K562 (cell line): ENCODE measurements around the gene LINS1. TPM values are rescaled to one million over a fixed set of nuclear protein-coding genes. Genes with fewer than 3 reads are reported as not detected.

Experiments
- ATAC-seq: fragments of 200-7000 bp; cut with Tn5 transposase; 3 replicates; pipeline ENCODE4 v1.9.1; 2020; ENCODE audit warnings: moderate library complexity
- BruUV-seq: library from RNA; stranded (reverse); fragments of 400-500 nt; replicated peaks from 2 replicates; lab custom pipeline; 2021; lab: Mats Ljungman, UMichigan
- CTCF ChIA-PET: fragments of 300-600 bp; formaldehyde crosslinking; extraction: SDS; loops from one replicate; lab custom pipeline; 2021; ENCODE audit warnings: low intra/inter-chr PET ratio; lab: Yijun Ruan, JAX
- POLR2A ChIA-PET: fragments of 300-600, 350-650 bp; sonication (Branson Sonifier 250); formaldehyde crosslinking; extraction: SDS; loops from one replicate; lab custom pipeline; 2021; ENCODE audit warnings: antibody characterized with exemption, inconsistent platforms; lab: Yijun Ruan, JAX
- DNase-seq, 4 experiments: peaks; one replicate each; pipeline versions ENCODE4 v3.0.0 to v3.0.0-alpha.2; 2011 to 2018; ENCODE audit warnings: low spot score in 3 of 4, mixed read lengths in 3 of 4; ENCODE audit errors: extremely low read depth in 1 of 4
- FAIRE-seq: peaks from 2 replicates; lab custom pipeline; 2011; peaks lifted over from hg19 to GRCh38; lab: Jason Lieb, UNC
- H2AFZ ChIP-seq: 2 replicates; pipeline ENCODE4 v1.6.0; 2011; ENCODE audit warnings: low read depth, low read length, control low read depth, inconsistent platforms
- H3K27ac ChIP-seq: fragments of 200-600 bp; 3 replicates; pipeline ENCODE4 v1.8.0; 2011; ENCODE audit warnings: low read depth, mild to moderate bottlenecking, control low read depth, inconsistent platforms, low read length, moderate library complexity, mixed read lengths; ENCODE audit errors: extremely low read depth
- H3K27me3 ChIP-seq, 2 experiments: fragments of 300-600 bp in 1 of 2; 2 replicates in 1 of 2; 3 replicates in 1 of 2; pipeline versions ENCODE4 v1.6.0 to v1.8.0; 2011; ENCODE audit warnings: inconsistent platforms in 2 of 2, low read length in 2 of 2, mild to moderate bottlenecking in 1 of 2, mixed read lengths in 1 of 2, moderate library complexity in 1 of 2; ENCODE audit not compliant: control insufficient read depth in 2 of 2, insufficient read depth in 2 of 2
- H3K36me3 ChIP-seq: fragments of 300-600 bp; 3 replicates; pipeline ENCODE4 v1.8.0; 2011; ENCODE audit warnings: mild to moderate bottlenecking, low read length, inconsistent platforms; ENCODE audit not compliant: control insufficient read depth, insufficient read depth
- H3K4me1 ChIP-seq, 2 experiments: fragments of 200-600 bp in 1 of 2; replicated peaks in 1 of 2; 2 replicates in 1 of 2; 3 replicates in 1 of 2; pipeline versions ENCODE4 v1.5.1 to v1.8.0; 2011; ENCODE audit warnings: inconsistent platforms in 2 of 2, low read length in 2 of 2, mild to moderate bottlenecking in 1 of 2, mixed read lengths in 1 of 2, moderate library complexity in 1 of 2; ENCODE audit not compliant: control insufficient read depth in 2 of 2, insufficient read depth in 2 of 2
- H3K4me2 ChIP-seq: 2 replicates; pipeline ENCODE4 v1.6.1; 2011; ENCODE audit warnings: low read length, control low read depth, inconsistent platforms, mixed read lengths; ENCODE audit not compliant: insufficient read depth
- H3K4me3 ChIP-seq: fragments of 200-600 bp; sonication (generic), shearing (Covaris generic); 2 replicates; pipeline ENCODE4 v1.5.1; 2016; ENCODE audit warnings: control low read depth, inconsistent platforms
- H3K79me2 ChIP-seq: fragments of 200-600 bp; 3 replicates; pipeline ENCODE4 v1.8.0; 2011; ENCODE audit warnings: low read length, inconsistent platforms; ENCODE audit not compliant: control insufficient read depth, insufficient read depth
- H3K9ac ChIP-seq, 2 experiments: 2 replicates each; pipeline versions ENCODE4 v1.6.0 to v1.6.1; 2011; ENCODE audit warnings: low read depth in 2 of 2, low read length in 2 of 2, control low read depth in 1 of 2, inconsistent platforms in 1 of 2, mild to moderate bottlenecking in 1 of 2, mixed read lengths in 1 of 2; ENCODE audit not compliant: insufficient read depth in 1 of 2
- H3K9me1 ChIP-seq: one replicate; pipeline ENCODE4 v1.6.0; 2011; ENCODE audit warnings: inconsistent platforms, mild to moderate bottlenecking, low read length, moderate library complexity; ENCODE audit not compliant: control insufficient read depth, insufficient read depth
- H3K9me3 ChIP-seq: replicated peaks from 2 replicates; pipeline ENCODE4 v1.5.1; 2011; ENCODE audit warnings: low read depth, low read length, inconsistent platforms; ENCODE audit not compliant: control insufficient read depth, insufficient read depth
- H4K20me1 ChIP-seq: replicated peaks from 2 replicates; pipeline ENCODE4 v1.6.1; 2011; ENCODE audit warnings: low read length, inconsistent platforms, mixed read lengths; ENCODE audit not compliant: control insufficient read depth, insufficient read depth
- CBX3 ChIP-seq, 2 experiments: IDR thresholded peaks; 1 replicate in 1 of 2; 2 replicates in 1 of 2; pipeline ENCODE4 v1.6.1; 2012; ENCODE audit warnings: inconsistent platforms in 2 of 2, low read length in 2 of 2, borderline replicate concordance in 1 of 2, control low read depth in 1 of 2
- CCAR2 ChIP-seq: fragments of 200-400 bp; formaldehyde crosslinking; IDR thresholded peaks from 2 replicates; pipeline ENCODE4 v1.6.1; 2017; ENCODE audit warnings: mild to moderate bottlenecking, low read depth, low read length
- CEBPB ChIP-seq: fragments of 450-650 bp; IDR thresholded peaks from 2 replicates; pipeline ENCODE4 v1.6.1; 2016; ENCODE audit warnings: missing genetic modification characterization, missing compliant biosample characterization
- HOXB6 ChIP-seq: fragments of 250-450 bp; sonication (Bioruptor Pico); IDR thresholded peaks from 2 replicates; pipeline ENCODE4 v1.5.1; 2022; ENCODE audit warnings: mild to moderate bottlenecking, borderline replicate concordance
- KAT7 ChIP-seq: sonication (generic); formaldehyde crosslinking; IDR thresholded peaks from 2 replicates; pipeline ENCODE4 v1.8.0; 2022; ENCODE audit warnings: missing genetic modification reagents, mild to moderate bottlenecking, borderline replicate concordance
- MYNN ChIP-seq, 2 experiments: sonication (generic); formaldehyde crosslinking in 1 of 2; IDR thresholded peaks; 2 replicates each; pipeline versions ENCODE4 v1.5.0 to v1.6.1; 2016 to 2020; ENCODE audit warnings: antibody characterized with exemption in 1 of 2, missing genetic modification reagents in 1 of 2
- POLR2AphosphoS2 ChIP-seq: IDR thresholded peaks from 2 replicates; pipeline ENCODE4 v1.6.1; 2012; ENCODE audit warnings: low read length, improper control_type of control experiment
- SMARCA4 ChIP-seq: fragments of 450-650 bp; IDR thresholded peaks from 2 replicates; pipeline ENCODE4 v1.6.1; 2016
- ZNF311 ChIP-seq: fragments of 250-450 bp; sonication (Bioruptor Pico); IDR thresholded peaks from 2 replicates; pipeline ENCODE4 v1.4.0; 2020; ENCODE audit warnings: mild to moderate bottlenecking, moderate library complexity
- WGBS: fragments of 100-300 bp; shearing (Covaris generic); methylation state at CpG from one replicate; pipeline ENCODE4 v1.1.6; 2016; ENCODE audit warnings: low coverage, mixed read lengths; ENCODE audit not compliant: insufficient coverage; ENCODE audit errors: missing lambda C conversion rate; 5-methylcytosine and 5-hydroxymethylcytosine counted together
- in situ Hi-C: fragments of 300-500 bp; cut with MboI; formaldehyde crosslinking; loops from 4 replicates; pipeline ENCODE4 v1.15.0; 2018; ENCODE audit warnings: inconsistent platforms, mixed read lengths
- intact Hi-C: fragments of 100-400 bp; cut with micrococcal nuclease; formaldehyde crosslinking; loops from 2 replicates; pipeline ENCODE4 v1.14.2; 2022
- polyA plus RNA-seq, 8 experiments: library from polyadenylated mRNA; depleted of rRNA in 4 of 8; stranded (reverse) in 5 of 8; unstranded in 3 of 8; fragments of >200 nt; fragmentation: Nextera tagmentation in 2 of 8; fragmentation: Illumina TruSeq in 1 of 8; extraction: Ambion mirVana in 2 of 8; extraction: Trizol in 1 of 8; gene quantifications; 2 replicates each; pipeline versions ENCODE4 v1.2.1 to v1.2.3, GENCODE V29; 2011 to 2014; ENCODE audit warnings: inconsistent platforms in 1 of 8, missing spikeins in 1 of 8
- total RNA-seq, 7 experiments: library from RNA; depleted of rRNA in 6 of 7; stranded (reverse); fragments of >200 nt in 6 of 7; fragmentation: Illumina TruSeq in 2 of 7; extraction: Trizol in 2 of 7; gene quantifications; 2 replicates each; pipeline versions ENCODE4 v1.2.1 to v1.2.3, GENCODE V29; 2011 to 2021; ENCODE audit warnings: low replicate concordance in 1 of 7
- TF ChIP-seq, protein P1 (sequence below): IDR thresholded peaks from 2 replicates; pipeline ENCODE4 v1.6.1; 2016; ENCODE audit warnings: missing genetic modification characterization, missing compliant biosample characterization
- TF ChIP-seq, protein P2 (sequence below): fragments of 250-450 bp; sonication (Bioruptor Pico); IDR thresholded peaks from 2 replicates; pipeline ENCODE4 v1.5.1; 2021; ENCODE audit warnings: mild to moderate bottlenecking
- TF ChIP-seq, protein P3 (sequence below): sonication (generic); formaldehyde crosslinking; IDR thresholded peaks from 2 replicates; pipeline ENCODE4 v1.8.0; 2023; ENCODE audit warnings: missing genetic modification reagents, mild to moderate bottlenecking, borderline replicate concordance
- TF ChIP-seq, protein P4 (sequence below): fragments of 250-450 bp; sonication (Bioruptor Pico); IDR thresholded peaks from 2 replicates; pipeline ENCODE4 v1.4.0; 2020; ENCODE audit warnings: mild to moderate bottlenecking, moderate library complexity

LINS1 gene
- total and polyA plus RNA-seq, 9 of the 15 experiments (the other 6 are each of a cell fraction or from before 2014, with no cell fraction given): 15.4 to 31.4 (median 24.6) TPM

DNA sequence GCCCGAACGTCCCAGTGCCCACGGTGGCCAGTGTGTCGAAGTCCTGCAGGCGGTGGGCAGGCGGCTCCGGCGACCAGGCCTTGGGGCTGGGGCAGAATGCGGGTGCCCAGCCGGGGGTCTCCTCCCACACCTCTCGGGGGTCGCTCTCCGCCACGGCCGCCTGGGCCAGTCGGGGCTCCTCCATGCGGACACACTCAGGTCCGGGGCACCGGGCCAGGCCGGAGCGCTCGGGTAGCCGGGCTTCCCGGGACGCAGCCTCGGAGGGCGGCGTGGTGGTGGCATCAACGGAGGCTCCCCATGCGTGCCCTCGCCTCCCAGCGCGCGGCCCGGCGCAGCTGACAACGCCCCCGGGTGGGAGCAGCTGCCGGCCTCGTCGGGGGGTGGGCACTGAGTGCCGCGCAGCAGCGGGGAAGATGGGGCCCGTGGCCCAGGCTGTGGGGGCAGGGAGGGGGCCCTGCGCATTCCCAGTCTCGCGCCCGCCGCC is 43.2 kb downstream of the LINS1 start:
- Histone ChIP-seq H3K27ac (no peak overlapping the region), H4K20me1 (no peaks in the 10 kb centered on the region), H2AFZ (no peak overlapping the region), H3K4me2 (no peak overlapping the region), H3K9ac (no peak overlapping the region), H3K79me2 (no peaks in the 10 kb centered on the region), H3K9me3 (peaks cover 2% of the 10 kb centered on the region), H3K36me3 (peaks cover 13% of the 10 kb centered on the region; the same call in 1 of the 3 replicates), H3K27me3 (no peaks in the 10 kb centered on the region), H3K4me3 (no peak overlapping the region), H3K4me1 (no peaks in the 10 kb centered on the region), H3K9me1 (no peaks in the 10 kb centered on the region)
- intact Hi-C loops: no loop called here
- ATAC-seq (no peak), FAIRE-seq (no peak), DNase-seq (no peak)
- in situ Hi-C loops: no loop called here
- ChIA-PET CTCF (no interaction called here), POLR2A (no interaction called here)
- WGBS: 100% methylated on average over 13 of the region's 50 CpGs
- BruUV-seq: no TSS peak
- TF ChIP-seq CCAR2: no peak
- TF ChIP-seq, protein P1, sequence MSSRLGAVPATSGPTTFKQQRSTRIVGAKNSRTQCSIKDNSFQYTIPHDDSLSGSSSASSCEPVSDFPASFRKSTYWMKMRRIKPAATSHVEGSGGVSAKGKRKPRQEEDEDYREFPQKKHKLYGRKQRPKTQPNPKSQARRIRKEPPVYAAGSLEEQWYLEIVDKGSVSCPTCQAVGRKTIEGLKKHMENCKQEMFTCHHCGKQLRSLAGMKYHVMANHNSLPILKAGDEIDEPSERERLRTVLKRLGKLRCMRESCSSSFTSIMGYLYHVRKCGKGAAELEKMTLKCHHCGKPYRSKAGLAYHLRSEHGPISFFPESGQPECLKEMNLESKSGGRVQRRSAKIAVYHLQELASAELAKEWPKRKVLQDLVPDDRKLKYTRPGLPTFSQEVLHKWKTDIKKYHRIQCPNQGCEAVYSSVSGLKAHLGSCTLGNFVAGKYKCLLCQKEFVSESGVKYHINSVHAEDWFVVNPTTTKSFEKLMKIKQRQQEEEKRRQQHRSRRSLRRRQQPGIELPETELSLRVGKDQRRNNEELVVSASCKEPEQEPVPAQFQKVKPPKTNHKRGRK (tag): no peak
- no peak for TF ChIP-seq POLR2AphosphoS2
- no peak for TF ChIP-seq HOXB6 (CRISPR knock-in tag)
- TF ChIP-seq ZNF311: no peak
- TF ChIP-seq CBX3 (IDR thresholded peaks at IDR 0.05; ENCODE audit: borderline replicate concordance in 1 of 2, low read length in 2 of 2): no peak
- TF ChIP-seq MYNN (IDR thresholded peaks at IDR 0.05): no peak
- TF ChIP-seq MYNN (CRISPR knock-in tag; IDR thresholded peaks at IDR 0.05): no peak
- TF ChIP-seq CEBPB: no peak
- TF ChIP-seq, protein P2, sequence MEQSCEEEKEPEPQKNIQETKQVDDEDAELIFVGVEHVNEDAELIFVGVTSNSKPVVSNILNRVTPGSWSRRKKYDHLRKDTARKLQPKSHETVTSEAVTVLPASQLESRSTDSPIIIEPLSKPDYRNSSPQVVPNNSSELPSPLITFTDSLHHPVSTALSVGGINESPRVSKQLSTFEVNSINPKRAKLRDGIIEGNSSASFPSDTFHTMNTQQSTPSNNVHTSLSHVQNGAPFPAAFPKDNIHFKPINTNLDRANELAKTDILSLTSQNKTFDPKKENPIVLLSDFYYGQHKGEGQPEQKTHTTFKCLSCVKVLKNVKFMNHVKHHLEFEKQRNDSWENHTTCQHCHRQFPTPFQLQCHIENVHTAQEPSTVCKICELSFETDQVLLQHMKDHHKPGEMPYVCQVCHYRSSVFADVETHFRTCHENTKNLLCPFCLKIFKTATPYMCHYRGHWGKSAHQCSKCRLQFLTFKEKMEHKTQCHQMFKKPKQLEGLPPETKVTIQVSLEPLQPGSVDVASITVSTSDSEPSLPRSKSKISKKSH (CRISPR knock-in tag): no peak
- TF ChIP-seq, protein P3, sequence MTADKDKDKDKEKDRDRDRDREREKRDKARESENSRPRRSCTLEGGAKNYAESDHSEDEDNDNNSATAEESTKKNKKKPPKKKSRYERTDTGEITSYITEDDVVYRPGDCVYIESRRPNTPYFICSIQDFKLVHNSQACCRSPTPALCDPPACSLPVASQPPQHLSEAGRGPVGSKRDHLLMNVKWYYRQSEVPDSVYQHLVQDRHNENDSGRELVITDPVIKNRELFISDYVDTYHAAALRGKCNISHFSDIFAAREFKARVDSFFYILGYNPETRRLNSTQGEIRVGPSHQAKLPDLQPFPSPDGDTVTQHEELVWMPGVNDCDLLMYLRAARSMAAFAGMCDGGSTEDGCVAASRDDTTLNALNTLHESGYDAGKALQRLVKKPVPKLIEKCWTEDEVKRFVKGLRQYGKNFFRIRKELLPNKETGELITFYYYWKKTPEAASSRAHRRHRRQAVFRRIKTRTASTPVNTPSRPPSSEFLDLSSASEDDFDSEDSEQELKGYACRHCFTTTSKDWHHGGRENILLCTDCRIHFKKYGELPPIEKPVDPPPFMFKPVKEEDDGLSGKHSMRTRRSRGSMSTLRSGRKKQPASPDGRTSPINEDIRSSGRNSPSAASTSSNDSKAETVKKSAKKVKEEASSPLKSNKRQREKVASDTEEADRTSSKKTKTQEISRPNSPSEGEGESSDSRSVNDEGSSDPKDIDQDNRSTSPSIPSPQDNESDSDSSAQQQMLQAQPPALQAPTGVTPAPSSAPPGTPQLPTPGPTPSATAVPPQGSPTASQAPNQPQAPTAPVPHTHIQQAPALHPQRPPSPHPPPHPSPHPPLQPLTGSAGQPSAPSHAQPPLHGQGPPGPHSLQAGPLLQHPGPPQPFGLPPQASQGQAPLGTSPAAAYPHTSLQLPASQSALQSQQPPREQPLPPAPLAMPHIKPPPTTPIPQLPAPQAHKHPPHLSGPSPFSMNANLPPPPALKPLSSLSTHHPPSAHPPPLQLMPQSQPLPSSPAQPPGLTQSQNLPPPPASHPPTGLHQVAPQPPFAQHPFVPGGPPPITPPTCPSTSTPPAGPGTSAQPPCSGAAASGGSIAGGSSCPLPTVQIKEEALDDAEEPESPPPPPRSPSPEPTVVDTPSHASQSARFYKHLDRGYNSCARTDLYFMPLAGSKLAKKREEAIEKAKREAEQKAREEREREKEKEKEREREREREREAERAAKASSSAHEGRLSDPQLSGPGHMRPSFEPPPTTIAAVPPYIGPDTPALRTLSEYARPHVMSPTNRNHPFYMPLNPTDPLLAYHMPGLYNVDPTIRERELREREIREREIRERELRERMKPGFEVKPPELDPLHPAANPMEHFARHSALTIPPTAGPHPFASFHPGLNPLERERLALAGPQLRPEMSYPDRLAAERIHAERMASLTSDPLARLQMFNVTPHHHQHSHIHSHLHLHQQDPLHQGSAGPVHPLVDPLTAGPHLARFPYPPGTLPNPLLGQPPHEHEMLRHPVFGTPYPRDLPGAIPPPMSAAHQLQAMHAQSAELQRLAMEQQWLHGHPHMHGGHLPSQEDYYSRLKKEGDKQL (CRISPR knock-in tag): no peak
- TF ChIP-seq, protein P4, sequence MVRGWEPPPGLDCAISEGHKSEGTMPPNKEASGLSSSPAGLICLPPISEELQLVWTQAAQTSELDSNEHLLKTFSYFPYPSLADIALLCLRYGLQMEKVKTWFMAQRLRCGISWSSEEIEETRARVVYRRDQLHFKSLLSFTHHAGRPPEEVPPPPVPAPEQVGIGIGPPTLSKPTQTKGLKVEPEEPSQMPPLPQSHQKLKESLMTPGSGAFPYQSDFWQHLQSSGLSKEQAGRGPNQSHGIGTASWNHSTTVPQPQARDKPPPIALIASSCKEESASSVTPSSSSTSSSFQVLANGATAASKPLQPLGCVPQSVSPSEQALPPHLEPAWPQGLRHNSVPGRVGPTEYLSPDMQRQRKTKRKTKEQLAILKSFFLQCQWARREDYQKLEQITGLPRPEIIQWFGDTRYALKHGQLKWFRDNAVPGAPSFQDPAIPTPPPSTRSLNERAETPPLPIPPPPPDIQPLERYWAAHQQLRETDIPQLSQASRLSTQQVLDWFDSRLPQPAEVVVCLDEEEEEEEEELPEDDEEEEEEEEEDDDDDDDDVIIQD (CRISPR knock-in tag): no peak
- no peak for TF ChIP-seq SMARCA4
- TF ChIP-seq KAT7 (CRISPR knock-in tag): no peak
